ENCODE data around the gene AXIN1. TPM values are rescaled to one million over a fixed set of nuclear protein-coding genes. Genes with fewer than 3 reads are reported as not detected.

Gene AXIN1
- total and polyA plus RNA-seq, 9 of the 15 experiments (the other 6 are each of a cell fraction or from before 2014, with no cell fraction given) = 0.42 to 58.0 (median 25.9) TPM

DNA sequence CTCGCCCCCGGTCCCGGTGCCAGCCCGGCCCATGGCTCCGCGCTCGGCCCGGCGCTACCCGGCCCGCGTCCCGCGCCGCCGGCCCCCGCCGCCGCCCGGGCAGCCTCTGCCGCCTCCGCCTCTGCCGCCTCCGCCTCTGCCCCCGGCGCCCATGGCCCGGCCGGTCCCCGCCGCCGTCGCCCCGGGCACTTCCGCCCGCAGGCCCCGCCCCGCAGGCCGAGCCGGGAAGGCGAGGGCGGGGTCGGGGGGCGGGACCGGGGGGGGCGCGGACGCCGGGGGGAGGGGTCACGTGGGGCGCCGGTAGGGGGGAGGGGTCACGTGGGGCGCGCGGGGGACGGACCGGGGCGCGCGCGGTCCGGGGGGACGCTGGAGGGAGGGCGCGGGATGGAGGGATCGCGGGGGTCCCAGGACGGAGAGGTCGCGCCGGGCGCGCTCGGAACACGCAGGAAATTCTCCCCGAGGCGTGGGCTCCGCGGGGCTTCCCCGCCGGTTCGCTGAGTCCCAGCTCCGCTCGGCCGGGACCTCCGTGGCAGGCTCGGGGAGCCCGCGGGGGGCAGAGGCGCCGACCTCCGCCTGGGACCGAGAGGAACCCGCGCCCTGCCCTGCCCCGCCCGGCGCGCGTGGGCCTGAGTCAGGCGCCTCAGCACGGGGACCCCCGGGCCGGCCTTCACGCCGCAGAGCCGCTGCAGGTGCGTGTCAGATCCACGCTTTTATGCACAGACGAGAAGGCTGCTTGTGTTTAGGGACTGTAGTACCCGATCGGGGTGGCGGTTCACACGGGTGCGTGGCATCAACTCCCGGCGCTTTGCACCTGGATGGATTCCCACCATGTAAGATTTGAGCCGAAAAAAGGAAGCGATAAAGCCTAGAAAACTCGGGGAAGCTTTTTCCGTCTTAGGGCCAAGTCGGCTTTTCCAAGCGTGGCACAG lies 29.5 kb upstream of the AXIN1 start, which contains the start of gene PGAP6:
Gene PGAP6, minus strand, starts transcription at position 190 of the 929 bp plus-strand sequence. Its CDS starts 157 bp downstream, at position 33.
- in situ Hi-C loops (cut with MboI) = no loop called here
- BruUV-seq (replicated peaks) = TSS peak; percentile 85
- 5% methylated on average over 41 of the region's 123 CpGs for WGBS (ENCODE audit: insufficient coverage, low coverage, missing lambda C conversion rate)
- TF ChIP-seq ZC3H11A (IDR thresholded peaks at IDR 0.05; ENCODE audit: low read depth, low read length) (no peak), GABPB1 (CRISPR knock-in tag; IDR thresholded peaks at IDR 0.05) (peak; percentile 16; the same call in 1 of the 2 replicates), ZNF253 (CRISPR knock-in tag; conservative IDR thresholded peaks at IDR 0.05) (no peak), MYNN (IDR thresholded peaks at IDR 0.05) (no peak), MYNN (CRISPR knock-in tag; IDR thresholded peaks at IDR 0.05) (no peak), SPI1 (IDR thresholded peaks at IDR 0.05; ENCODE audit: borderline replicate concordance, low read depth, low read length) (peak; percentile 75)
- TF ChIP-seq, protein P1, sequence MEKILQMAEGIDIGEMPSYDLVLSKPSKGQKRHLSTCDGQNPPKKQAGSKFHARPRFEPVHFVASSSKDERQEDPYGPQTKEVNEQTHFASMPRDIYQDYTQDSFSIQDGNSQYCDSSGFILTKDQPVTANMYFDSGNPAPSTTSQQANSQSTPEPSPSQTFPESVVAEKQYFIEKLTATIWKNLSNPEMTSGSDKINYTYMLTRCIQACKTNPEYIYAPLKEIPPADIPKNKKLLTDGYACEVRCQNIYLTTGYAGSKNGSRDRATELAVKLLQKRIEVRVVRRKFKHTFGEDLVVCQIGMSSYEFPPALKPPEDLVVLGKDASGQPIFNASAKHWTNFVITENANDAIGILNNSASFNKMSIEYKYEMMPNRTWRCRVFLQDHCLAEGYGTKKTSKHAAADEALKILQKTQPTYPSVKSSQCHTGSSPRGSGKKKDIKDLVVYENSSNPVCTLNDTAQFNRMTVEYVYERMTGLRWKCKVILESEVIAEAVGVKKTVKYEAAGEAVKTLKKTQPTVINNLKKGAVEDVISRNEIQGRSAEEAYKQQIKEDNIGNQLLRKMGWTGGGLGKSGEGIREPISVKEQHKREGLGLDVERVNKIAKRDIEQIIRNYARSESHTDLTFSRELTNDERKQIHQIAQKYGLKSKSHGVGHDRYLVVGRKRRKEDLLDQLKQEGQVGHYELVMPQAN (IDR thresholded peaks at IDR 0.05; ENCODE audit: borderline replicate concordance) = no peak
- TF ChIP-seq, protein P2, sequence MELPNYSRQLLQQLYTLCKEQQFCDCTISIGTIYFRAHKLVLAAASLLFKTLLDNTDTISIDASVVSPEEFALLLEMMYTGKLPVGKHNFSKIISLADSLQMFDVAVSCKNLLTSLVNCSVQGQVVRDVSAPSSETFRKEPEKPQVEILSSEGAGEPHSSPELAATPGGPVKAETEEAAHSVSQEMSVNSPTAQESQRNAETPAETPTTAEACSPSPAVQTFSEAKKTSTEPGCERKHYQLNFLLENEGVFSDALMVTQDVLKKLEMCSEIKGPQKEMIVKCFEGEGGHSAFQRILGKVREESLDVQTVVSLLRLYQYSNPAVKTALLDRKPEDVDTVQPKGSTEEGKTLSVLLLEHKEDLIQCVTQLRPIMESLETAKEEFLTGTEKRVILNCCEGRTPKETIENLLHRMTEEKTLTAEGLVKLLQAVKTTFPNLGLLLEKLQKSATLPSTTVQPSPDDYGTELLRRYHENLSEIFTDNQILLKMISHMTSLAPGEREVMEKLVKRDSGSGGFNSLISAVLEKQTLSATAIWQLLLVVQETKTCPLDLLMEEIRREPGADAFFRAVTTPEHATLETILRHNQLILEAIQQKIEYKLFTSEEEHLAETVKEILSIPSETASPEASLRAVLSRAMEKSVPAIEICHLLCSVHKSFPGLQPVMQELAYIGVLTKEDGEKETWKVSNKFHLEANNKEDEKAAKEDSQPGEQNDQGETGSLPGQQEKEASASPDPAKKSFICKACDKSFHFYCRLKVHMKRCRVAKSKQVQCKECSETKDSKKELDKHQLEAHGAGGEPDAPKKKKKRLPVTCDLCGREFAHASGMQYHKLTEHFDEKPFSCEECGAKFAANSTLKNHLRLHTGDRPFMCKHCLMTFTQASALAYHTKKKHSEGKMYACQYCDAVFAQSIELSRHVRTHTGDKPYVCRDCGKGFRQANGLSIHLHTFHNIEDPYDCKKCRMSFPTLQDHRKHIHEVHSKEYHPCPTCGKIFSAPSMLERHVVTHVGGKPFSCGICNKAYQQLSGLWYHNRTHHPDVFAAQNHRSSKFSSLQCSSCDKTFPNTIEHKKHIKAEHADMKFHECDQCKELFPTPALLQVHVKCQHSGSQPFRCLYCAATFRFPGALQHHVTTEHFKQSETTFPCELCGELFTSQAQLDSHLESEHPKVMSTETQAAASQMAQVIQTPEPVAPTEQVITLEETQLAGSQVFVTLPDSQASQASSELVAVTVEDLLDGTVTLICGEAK (IDR thresholded peaks at IDR 0.05) = 0 out of 2 replicates have a peak, but pooled peaks have one; percentile 29
- TF ChIP-seq, protein P2 (CRISPR knock-in tag; IDR thresholded peaks at IDR 0.05) = no peak

More for the DNA sequence above, 29.5 kb upstream of the AXIN1 start, which contains the start of gene PGAP6:
- no peaks in the 10 kb centered on the region for H3K9me3 ChIP-seq (replicated peaks; ENCODE audit: control insufficient read depth, insufficient read depth, low read depth, low read length)
- peak within 1 kb of the TSS; percentile 85 for H2AFZ ChIP-seq (ENCODE audit: low read depth, low read length)
- ChIA-PET CTCF (ENCODE audit: low intra/inter-chr PET ratio) (interaction anchor here (0.6 kb wide), 1 partner anchor 72 kb away, joined by 3 read pairs; no protein-coding TSS in a partner anchor), POLR2A (interaction anchor here (0.6 to 1.5 kb wide), 5 partner anchors 11 to 140 kb away, joined by 3 to 5 read pairs (median 3); partner anchors contain the start of genes DECR2, MRPL28 and NME4)
- peak; percentile 59 for FAIRE-seq
- DNase-seq (ENCODE audit: extremely low read depth in 1 of 4, low spot score in 3 of 4) = peak; percentile 67 to 94 (median 92)
- peaks cover 7% of the 10 kb centered on the region; the same call in 2 of the 3 replicates for H3K36me3 ChIP-seq (ENCODE audit: control insufficient read depth, insufficient read depth, low read length)
- no peaks in the 10 kb centered on the region for H4K20me1 ChIP-seq (replicated peaks; ENCODE audit: control insufficient read depth, insufficient read depth, low read length)
- ATAC-seq = peak; percentile 69
- no peaks in the 10 kb centered on the region for H3K9me1 ChIP-seq (ENCODE audit: control insufficient read depth, insufficient read depth, low read length)
- H3K27ac ChIP-seq (ENCODE audit: extremely low read depth, low read depth, low read length) = peak within 1 kb of the TSS; percentile 75
- peaks cover 33% of the 10 kb centered on the region for H3K79me2 ChIP-seq (ENCODE audit: control insufficient read depth, insufficient read depth, low read length)
- H3K4me3 ChIP-seq = peak within 1 kb of the TSS; percentile 94
- no peaks in the 10 kb centered on the region for H3K27me3 ChIP-seq (ENCODE audit: control insufficient read depth in 2 of 2, insufficient read depth in 2 of 2, low read length in 2 of 2)
- peaks cover 7 to 70% of the 10 kb centered on the region in 2 experiments; a peak in 4 of 5 replicates for H3K4me1 ChIP-seq (replicated peaks in 1 of 2; ENCODE audit: control insufficient read depth in 2 of 2, insufficient read depth in 2 of 2, low read length in 2 of 2)
- H3K9ac ChIP-seq (ENCODE audit: insufficient read depth in 1 of 2, low read depth in 2 of 2, low read length in 2 of 2) = peak within 1 kb of the TSS; percentile 80 to 98
- intact Hi-C loops (cut with micrococcal nuclease) = no loop called here
- peak within 1 kb of the TSS; percentile 87 for H3K4me2 ChIP-seq (ENCODE audit: insufficient read depth, low read length)

Measured in K562 (cell line).